Gastroesophageal sphincter (tissue), 3 donors: ENCODE data around the gene ARHGAP30.
"Not testable (repeated sequence)": the region's sequence is repeated elsewhere in the genome, so short reads cannot be mapped to it uniquely, and the experiment has no call there.

Experiments
- CTCF ChIP-seq, 4 experiments: fragments of 200-600 bp in 2 of 4; fragments of 450-650 bp in 2 of 4; sonication (generic) in 1 of 4; IDR thresholded peaks; one replicate each; pipeline ENCODE4 v1.5.1; 2017 to 2019; ENCODE audit warnings: antibody characterized with exemption in 4 of 4, mild to moderate bottlenecking in 2 of 4, moderate library complexity in 2 of 4
- POLR2A ChIP-seq, 2 donors: fragments of 450-650 bp; IDR thresholded peaks; one replicate each; pipeline ENCODE4 v1.6.1; 2017; ENCODE audit warnings: antibody characterized with exemption in 2 of 2, mild to moderate bottlenecking in 2 of 2, moderate library complexity in 1 of 2
- POLR2AphosphoS5 ChIP-seq: sonication (generic); formaldehyde crosslinking; IDR thresholded peaks from one replicate; pipeline ENCODE4 v1.6.1; 2017; ENCODE audit warnings: antibody characterized with exemption

- not testable (repeated sequence) for TF ChIP-seq CTCF (IDR thresholded peaks at IDR 0.05); POLR2AphosphoS5; POLR2A (IDR thresholded peaks at IDR 0.05)
These were observed 42.7 kb downstream of the ARHGAP30 start for GRCh38 chr1:161026954-161027353.
